ENCODE measurements around the gene CELF2. TPM values are rescaled to one million over a fixed set of nuclear protein-coding genes. Genes with fewer than 3 reads are reported as not detected.

The CELF2 gene
- total RNA-seq, 3 donors from 2014 or later = 40.0 to 178 (median 45.6) TPM

DNA sequence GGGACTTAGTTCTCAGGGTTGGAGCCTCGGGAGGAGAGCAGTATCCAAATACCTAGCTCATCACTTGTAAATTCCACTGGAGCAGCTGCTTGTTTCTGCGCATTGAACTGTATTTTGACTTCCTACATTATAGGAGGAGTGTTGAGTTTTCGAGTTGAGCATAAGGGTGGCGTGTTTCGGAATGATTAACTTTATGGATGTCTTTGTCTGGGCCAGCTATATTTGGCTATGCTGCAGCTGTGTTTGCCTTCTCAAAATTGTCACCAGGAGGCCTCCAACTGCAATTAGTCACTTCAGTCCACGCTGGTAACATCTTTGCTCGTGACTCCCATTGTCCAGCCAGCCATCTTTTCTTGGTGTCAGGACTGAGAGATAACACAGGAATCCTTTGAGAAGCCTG is 9.1 kb downstream of the CELF2 start:
- intact Hi-C loops (cut with DNase I; ENCODE audit: low total_unique reads) = no loop called here
- no peak for DNase-seq (ENCODE audit: low spot score in 2 of 2)
- Histone ChIP-seq H3K36me3 (no peaks in the 10 kb centered on the region), H3K4me3 (no peak overlapping the region), H3K9me3 (no peaks in the 10 kb centered on the region), H3K27ac (no peak overlapping the region), H3K4me1 (no peaks in the 10 kb centered on the region), H3K27me3 (no peaks in the 10 kb centered on the region)
- TF ChIP-seq POLR2AphosphoS5 (IDR thresholded peaks at IDR 0.05) (no peak), POLR2A (IDR thresholded peaks at IDR 0.05) (no peak), CTCF (IDR thresholded peaks at IDR 0.05) (no peak)

- no peaks in the 10 kb centered on the region for H3K27me3 ChIP-seq
- no peaks in the 10 kb centered on the region for H3K4me1 ChIP-seq
- intact Hi-C loops (cut with DNase I; ENCODE audit: low total_unique reads) = no loop called here
- H3K36me3 ChIP-seq = no peaks in the 10 kb centered on the region
- no peak overlapping the region for H3K4me3 ChIP-seq
- peak overlapping the region; percentile 38 to 48 for H3K27ac ChIP-seq
- no peaks in the 10 kb centered on the region for H3K9me3 ChIP-seq
- TF ChIP-seq POLR2A (IDR thresholded peaks at IDR 0.05) = no peak
- no peak for TF ChIP-seq CTCF (IDR thresholded peaks at IDR 0.05)
- TF ChIP-seq POLR2AphosphoS5 (IDR thresholded peaks at IDR 0.05) = no peak
- DNase-seq (ENCODE audit: low spot score in 2 of 2) = no peak
These were observed 17.1 kb downstream of the CELF2 start for GRCh38 chr10:11034762-11035161.

DNA sequence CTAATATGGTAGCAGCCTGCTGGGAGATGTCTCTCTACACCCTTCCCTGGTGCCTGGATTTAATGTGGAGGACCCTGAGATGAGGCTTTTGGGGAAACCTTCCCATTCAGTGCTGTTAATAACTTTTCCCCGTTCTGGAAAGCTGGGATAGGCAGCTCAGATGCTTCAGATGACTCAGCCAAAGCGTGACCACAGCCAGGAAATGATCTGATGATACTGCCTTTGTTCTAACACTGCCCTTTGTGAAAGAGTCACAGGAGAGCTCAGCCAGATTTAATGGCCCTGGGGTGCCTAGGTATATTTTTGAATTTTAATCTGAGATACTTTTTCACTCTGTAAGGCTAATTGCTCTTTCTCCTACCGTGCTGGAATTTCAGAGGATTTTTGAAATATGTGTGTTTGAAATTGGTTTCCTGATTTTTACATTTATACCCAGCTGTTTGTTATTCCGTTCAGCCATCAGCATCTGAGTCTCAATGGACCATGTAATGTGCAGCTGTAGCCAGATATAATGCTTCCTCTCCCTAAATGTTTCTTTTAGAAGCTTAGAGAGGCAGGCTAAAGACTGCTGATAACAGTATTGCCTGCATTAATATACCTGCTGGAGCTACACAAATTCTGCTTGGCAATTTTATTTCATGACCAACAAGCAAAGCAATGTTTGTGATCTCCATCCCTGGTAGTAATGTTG is 17.8 kb downstream of the CELF2 start:
- Histone ChIP-seq H3K36me3 (no peaks in the 10 kb centered on the region), H3K4me1 (no peaks in the 10 kb centered on the region), H3K4me3 (no peak overlapping the region), H3K9me3 (no peaks in the 10 kb centered on the region), H3K27ac (peak overlapping the region; percentile 25 to 38), H3K27me3 (no peaks in the 10 kb centered on the region)
- TF ChIP-seq CTCF (IDR thresholded peaks at IDR 0.05) (no peak), POLR2AphosphoS5 (IDR thresholded peaks at IDR 0.05) (no peak), POLR2A (IDR thresholded peaks at IDR 0.05) (no peak)
- DNase-seq (ENCODE audit: low spot score in 2 of 2) = peak in 1 of 2 donors; percentile 56
- intact Hi-C loops (cut with DNase I; ENCODE audit: low total_unique reads) = no loop called here

DNA sequence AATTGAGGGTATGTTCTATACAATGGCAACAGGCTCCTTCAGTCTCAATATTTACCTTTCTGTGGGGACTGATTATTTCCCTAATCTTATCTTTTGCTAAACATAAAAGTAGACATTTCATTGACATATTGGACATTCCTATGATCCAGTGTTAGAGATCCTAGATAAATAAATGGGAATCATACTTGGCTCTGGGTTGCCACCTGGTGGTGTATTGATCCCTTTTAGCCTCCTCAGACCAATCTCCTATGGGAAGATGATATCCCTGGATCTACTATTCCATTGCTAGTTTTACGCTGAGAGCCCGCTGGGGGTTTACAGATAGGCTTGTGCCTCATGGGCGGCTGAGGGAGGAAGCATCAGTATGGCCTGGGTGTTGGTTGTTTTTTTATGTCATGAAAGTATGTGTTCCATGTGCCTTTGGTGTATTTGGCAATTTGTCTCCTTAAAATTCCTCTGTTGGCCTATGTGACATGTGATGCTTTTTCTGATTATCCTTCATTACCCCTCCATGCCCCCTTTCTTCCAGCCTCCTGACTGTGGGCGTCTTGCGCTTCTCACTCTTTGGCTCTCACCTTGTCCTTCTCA is 18.8 kb downstream of the CELF2 start:
- Histone ChIP-seq H3K4me1 (no peaks in the 10 kb centered on the region), H3K27me3 (no peaks in the 10 kb centered on the region), H3K4me3 (no peak overlapping the region), H3K9me3 (no peaks in the 10 kb centered on the region), H3K27ac (no peak overlapping the region), H3K36me3 (no peaks in the 10 kb centered on the region)
- TF ChIP-seq POLR2AphosphoS5 (IDR thresholded peaks at IDR 0.05) = no peak
- TF ChIP-seq POLR2A (IDR thresholded peaks at IDR 0.05) = no peak
- peak in 2 of 3 donors; percentile 48 to 68 for TF ChIP-seq CTCF (IDR thresholded peaks at IDR 0.05)
- no peak for DNase-seq (ENCODE audit: low spot score in 2 of 2)
- intact Hi-C loops (cut with DNase I; ENCODE audit: low total_unique reads) = no loop called here

- Histone ChIP-seq H3K4me3 (no peak overlapping the region), H3K36me3 (no peaks in the 10 kb centered on the region), H3K27ac (no peak overlapping the region), H3K9me3 (no peaks in the 10 kb centered on the region), H3K4me1 (no peaks in the 10 kb centered on the region), H3K27me3 (no peaks in the 10 kb centered on the region)
- no peak for DNase-seq (ENCODE audit: low spot score in 2 of 2)
- TF ChIP-seq POLR2AphosphoS5 (IDR thresholded peaks at IDR 0.05) (no peak), CTCF (IDR thresholded peaks at IDR 0.05) (no peak), POLR2A (IDR thresholded peaks at IDR 0.05) (no peak)
- intact Hi-C loops (cut with DNase I; ENCODE audit: low total_unique reads) = no loop called here
These were observed 20.3 kb downstream of the CELF2 start for GRCh38 chr10:11037991-11038390.
